ENCODE data around the gene COQ7.

Gene COQ7

GRCh38 chr16:19113577-19114358 is 46.4 kb downstream of the COQ7 start, which contains the start of gene ITPRIPL2:
ITPRIPL2 (plus strand) TSS chr16:19113964; CDS start chr16:19114462, 498 bp downstream.
- no peak for DNase-seq (ENCODE audit: low spot score)

GRCh38 chr16:19114359-19115147 is 47.1 kb downstream of the COQ7 start:
- no peak for DNase-seq (ENCODE audit: low spot score)

- DNase-seq (ENCODE audit: low spot score): no peak
These were observed 48.0 kb downstream of the COQ7 start for GRCh38 chr16:19115148-19116021.

GRCh38 chr16:19116711-19117449 is 49.5 kb downstream of the COQ7 start:
- DNase-seq (ENCODE audit: low spot score): no peak

DNA sequence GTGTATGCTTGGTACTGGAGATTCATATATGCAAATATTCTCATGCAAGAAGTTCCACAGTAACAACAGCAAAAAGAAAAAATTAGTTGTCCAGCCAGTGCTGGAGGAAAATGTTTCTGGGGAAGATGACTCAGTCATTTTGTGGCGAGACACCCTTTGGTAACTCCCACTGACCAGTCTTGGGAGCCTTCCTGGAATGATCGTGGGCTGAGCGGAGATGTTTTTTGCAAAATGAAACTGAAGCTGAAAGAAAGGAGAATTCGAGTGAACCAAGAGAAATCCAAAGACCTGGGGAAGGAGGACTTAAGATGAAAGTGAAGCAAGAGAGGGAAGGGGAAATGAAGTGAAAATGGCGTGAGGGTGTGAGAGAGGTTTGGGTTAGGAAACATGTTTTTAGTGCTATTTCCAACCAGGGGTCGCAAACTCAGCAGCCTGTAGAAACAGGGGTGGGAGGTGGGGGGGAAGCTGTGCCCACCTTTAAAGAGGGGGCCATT is 51.6 kb downstream of the COQ7 start:
- no peak for DNase-seq (ENCODE audit: low spot score)

DNA sequence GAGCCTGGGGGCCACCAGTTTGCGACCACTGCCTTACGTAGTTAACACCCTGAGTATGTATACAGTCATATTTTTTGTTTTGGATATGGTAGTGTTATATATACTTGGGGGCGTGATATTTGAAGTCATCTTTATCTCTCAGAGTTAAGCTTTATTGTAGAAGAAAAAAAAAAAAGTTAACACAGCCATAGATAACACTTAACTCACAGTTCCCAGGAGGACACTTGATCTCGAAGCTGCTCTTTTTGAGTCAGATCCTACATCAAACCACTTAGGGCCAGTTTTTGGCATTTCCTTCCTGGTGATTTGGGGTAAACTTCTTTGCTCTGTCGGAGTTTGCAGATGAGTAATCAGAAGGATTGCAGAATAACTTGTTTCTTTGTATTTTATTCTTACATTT is 52.1 kb downstream of the COQ7 start:
- DNase-seq (ENCODE audit: low spot score): no peak

- DNase-seq (ENCODE audit: low spot score): no peak
These were observed 56.2 kb downstream of the COQ7 start for GRCh38 chr16:19123535-19124178.

DNA sequence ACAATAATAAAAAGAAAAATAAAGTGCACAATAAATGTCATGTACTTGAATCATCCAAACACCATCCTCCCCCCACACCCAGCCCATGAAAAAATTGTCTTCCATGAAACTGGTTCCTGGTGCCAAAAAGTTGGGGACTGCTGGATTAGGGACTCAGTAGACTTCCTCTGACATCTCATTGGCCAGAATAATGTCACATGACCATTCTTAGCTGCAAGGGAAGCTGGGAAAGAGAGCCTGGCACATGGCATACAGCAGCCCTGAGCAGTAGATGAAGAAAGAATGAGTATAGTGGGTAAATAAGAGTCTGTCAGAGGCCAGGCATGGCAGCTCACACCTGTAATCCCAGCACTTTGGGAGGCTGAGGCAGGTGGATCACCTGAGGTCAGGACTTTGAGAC is 58.9 kb downstream of the COQ7 start:
- DNase-seq (ENCODE audit: low spot score): no peak

DNA sequence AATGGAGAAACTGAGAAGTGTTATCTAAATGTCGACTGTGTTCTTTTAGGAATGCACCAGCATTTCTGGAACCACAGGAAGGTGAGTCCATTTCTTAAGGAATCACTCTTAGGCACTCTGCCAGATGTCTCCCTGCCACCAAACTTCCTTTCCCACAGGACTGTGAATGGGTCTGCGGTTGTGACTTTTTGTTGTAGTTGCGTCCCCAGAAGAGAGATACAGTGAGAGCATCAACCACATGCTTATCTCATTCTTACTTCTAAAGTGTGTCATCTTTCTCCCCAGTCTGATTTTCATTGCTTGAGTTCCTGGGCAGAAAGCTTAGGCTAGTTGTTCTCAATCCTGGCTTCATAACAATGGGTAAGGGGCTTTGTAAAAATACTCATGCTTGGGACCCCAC is 59.8 kb downstream of the COQ7 start:
- no peak for DNase-seq (ENCODE audit: low spot score)

DNA sequence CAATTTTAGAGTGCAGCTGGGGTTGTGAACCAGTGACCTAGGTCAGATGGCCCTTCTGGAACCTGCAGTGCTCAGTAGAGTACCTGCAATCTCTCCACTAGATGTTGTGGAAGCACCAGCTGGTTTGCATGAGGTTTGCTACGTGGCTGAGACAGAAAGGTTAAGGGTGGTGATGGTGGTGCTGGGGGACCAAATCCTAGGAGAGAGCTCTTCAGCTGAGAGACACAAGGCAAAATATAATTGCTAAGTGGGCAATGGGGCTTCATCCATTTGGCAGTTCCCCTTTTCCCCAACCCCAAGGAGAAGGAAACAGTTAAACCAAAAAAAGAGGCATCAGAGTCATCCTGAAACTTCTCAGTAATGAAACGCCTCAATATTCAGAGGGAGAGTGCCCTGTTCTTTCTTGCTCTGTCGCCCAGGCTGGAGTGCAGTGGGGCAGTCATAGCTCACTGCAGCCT is 60.3 kb downstream of the COQ7 start:
- DNase-seq (ENCODE audit: low spot score): no peak

- DNase-seq (ENCODE audit: low spot score): no peak
These were observed 61.2 kb downstream of the COQ7 start for GRCh38 chr16:19128454-19129200.
